ENCODE measurements around the gene MTOR.

DNA sequence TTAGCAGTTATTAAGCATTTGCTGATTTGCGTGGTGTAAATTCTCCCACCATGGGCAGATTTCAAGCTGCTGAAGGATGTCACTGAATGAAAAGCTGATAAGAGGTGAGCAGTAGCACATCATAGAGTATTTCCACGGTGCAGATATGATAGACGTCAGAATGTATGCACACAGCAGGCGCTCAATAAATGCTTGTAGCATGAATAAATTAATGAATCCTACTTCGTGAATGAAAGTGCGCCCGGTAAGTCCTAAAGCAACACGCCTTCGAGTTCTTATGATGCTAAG, 10.1 kb upstream of the MTOR start:
- TF ChIP-seq EZH2phosphoT487 (IDR thresholded peaks at IDR 0.05; ENCODE audit: insufficient read depth, low read depth) (no peak), EZH2 (IDR thresholded peaks at IDR 0.05; ENCODE audit: insufficient read depth, poor library complexity, severe bottlenecking) (no peak)
